HG03103 (cell line): ENCODE results near the gene NEDD4L.
"Not testable (repeated sequence)": the region's sequence is repeated elsewhere in the genome, so short reads cannot be mapped to it uniquely, and the experiment has no call there.

Experiments used
- ATAC-seq: cut with Tn5 transposase; IDR thresholded peaks from one replicate; pipeline ENCODE4 v1.9.1; 2021; ENCODE audit warnings: low read depth; ENCODE audit not compliant: unreplicated experiment

Gene NEDD4L

DNA sequence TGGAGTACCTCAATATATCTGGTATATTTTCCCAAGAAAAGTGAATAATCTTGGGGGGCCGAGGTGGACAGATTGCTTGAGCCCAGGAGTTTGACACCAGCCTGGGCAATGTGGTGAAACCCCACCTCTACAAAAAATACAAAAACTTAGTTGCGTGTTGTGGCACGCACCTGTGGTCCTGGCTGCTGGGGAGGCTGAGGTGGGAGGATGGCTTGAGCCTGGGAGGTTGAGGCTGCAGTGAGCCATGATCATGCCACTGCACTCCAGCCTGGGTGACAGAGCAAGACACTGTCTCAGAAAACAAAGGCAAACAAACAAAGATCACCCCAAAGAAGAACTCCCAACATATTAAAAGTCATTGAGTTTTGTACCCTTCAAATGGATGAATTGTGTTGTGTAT, 6.9 kb downstream of the NEDD4L start:
- not testable (repeated sequence) for ATAC-seq

DNA sequence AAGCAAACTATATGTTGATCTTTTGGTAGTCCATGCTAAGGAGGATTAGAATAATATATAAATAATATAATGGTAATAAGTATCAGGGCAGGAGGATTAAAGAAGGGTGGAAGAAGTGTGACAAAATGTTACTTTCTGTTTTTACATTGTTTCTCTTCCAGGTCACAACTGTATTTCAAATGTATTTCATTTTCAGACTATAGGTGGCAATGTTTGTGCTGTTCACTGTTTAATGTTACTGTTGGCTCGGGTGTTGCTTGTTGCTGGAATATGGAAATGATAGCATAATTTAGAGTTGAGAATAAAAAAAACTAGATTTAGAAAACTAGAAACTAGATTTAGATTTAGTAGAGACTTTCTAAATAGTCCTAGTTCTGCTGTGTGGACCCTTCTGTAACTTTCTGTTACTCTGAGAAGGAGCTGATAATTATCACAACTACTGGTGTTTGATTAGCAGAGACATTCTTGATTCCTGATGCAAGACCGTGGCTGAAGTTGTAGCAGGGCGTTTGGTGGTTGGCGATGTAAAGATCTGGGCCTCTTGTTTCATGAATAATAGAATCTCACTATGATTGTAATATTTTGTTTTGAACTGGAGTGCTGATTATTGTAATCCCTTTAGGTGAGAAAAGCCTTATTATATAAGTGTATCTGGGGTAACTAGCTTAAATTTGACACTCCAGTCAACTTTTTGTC, 7.9 kb downstream of the NEDD4L start:
- ATAC-seq = peak; percentile 58

DNA sequence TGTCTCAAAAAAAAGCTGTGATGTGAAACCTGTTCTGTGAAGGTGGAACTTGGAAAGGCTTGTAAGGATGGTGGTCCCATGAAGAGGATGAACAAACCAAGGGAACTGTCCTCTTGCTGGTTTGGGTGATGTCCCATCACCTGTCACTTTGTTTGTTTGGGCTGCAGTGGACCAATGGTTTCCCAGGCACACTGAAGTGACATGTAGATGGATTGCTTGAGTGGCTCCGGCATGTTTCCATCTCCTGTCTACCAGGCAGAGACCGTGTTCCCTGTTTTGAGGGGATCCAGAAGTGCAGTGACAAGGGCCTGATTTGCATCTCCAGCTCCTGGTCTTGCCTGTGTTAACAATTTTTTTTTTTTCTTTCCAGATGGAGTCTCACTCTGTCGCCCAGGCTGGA, 8.9 kb downstream of the NEDD4L start:
- no peak for ATAC-seq

DNA sequence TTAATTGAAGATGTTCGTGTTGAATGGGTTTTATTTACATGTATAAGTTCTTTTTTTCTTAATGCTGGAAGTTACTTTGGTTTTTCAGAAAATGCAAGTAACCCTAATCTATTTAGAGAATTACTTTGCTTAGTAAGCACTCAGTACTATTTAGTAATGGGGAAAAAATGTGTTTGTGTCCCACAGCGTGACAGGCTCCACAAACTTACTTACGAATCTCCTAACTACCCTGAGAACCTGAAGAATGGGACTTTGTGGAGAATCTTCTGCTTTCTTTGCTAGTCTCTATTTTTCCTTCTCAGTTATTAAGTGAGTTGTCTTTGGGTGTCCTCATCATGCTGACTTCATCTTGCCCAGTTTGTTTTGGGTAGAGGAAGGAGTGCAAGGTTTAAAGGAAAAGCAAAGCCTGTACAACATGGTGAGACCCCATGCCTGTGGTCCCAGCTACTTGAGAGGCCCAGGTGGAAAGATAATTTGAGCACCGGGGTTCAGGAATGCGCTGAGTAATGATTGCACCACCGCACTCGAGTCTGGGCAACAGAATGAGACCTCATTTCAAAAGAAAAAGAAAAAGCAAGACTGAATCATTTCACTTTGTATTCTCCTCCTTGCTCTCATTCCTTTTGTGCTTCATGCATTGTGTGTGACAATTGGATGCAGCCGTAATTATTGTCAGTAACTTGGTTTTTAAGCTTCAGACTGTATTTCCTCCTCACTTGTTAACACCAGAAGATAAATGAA, 10.2 kb downstream of the NEDD4L start:
- no peak for ATAC-seq

DNA sequence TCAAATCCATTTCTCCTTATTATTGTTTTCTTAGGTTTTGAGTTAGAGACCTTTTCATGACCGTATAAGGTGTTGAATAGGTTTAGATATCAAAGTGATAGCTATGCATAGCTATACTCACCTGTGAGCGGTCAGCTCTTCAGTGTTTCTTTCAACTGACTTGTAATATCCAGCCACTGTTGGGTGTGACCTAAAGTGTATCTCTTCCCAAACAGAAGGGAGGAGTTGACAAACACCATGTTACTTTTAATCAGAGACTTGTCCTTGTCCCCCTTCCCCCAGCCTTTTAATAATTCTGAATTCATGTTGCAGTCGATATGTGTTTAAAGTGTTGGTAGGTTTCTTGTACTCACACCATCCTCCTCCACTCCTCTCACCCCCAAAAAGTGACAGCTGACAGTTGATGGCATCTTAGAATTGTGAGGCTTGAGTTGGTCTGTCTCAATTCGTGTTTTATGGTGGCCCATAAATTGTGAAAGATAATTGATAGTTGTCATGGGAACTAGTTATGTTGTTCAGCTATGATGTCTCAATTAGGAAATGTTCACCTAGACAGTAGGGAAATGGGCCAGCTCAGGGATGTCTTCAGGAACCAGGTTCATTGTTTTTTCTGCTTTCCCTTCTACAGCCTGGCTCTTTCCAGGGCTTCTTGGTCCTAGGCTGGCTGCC, 12.0 kb downstream of the NEDD4L start:
- no peak for ATAC-seq

DNA sequence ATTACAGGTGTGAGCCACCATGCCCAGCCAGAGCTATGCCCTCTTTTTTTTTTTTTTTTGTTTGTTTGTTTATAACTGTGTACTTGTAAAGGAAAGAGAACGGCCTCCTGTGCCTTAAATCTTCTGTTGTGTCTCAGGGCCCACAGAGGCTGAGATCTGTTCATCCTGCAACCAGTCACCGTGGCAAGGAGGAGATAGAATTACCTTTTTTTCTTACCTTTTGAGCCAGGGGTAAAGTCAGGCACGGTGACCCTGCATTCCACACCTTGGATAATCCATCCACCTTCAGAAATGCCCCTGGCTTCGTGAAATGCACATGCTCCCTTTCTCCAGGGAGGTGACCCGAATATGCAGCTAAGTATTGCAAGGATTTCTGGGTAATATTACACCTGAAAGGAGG, 12.8 kb downstream of the NEDD4L start:
- ATAC-seq = no peak

DNA sequence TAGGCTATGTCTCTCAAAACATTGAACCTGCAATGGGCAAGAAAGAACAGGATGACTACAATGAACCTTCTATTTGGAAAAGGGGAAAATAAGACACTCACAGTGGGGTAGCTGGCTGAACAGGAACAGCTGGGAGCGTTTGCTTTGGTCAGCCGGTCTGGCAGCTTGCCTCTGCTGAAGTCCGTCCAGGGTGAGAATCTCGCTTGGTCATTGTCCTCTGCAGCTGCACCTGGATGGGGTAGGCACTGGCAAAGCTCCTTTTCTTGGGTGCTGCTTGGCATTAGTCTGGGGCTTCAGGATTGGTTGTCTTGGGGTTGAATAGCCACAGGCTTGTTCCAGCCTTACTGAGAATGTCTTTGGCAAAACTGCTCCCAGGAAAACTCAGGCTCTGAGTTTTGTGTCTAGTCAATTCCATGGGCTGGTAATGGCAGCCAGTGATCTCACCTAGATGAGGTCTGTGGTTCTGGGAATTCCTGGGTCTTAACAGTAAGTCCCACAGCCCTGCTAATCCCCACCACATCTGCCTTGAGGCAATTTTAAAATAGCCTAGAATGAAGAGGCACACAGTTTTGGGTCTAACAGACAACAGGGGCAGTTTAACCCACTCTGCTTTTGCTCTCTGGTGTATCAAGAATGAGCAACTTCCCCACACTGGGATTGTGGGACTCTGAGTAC, 13.4 kb downstream of the NEDD4L start:
- ATAC-seq = no peak

DNA sequence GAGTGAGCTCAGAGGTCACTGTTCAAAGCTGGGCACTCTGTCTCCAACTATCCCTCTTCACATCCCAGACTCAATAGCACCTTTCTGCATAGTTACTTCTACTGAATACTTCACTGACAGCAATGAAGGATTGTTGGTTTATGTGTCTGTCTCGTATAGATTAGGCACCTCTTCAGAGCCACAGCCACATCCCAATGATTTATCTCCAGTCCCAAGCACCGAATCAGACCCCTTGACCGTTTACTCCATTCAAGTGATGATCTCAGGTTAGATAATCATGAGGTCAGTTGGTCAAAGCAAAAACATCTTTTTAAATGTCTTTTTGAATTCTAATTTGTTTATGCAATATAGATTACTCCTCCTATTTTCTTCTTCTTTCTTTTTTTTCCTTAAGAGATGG, 14.7 kb downstream of the NEDD4L start:
- no peak for ATAC-seq

DNA sequence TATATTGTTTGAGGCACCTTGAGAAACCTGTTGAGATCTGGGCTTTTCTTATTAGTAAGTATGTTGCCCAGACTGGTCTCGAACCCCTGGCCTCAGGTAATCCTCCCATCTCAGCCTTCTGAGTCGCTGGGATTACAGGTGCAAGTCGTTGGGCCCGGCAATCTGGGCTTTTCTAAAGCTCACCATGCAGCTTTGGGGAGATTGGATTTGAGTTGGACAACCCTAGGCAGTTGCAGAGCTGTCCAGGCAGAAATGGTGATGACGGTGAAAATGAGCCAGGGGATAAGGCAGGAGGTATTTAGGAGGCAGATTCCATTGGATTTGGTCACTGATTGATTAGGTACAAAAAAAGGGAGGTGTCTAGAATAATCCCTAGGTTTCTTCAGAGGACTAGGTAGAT, 16.2 kb downstream of the NEDD4L start:
- ATAC-seq = no peak

DNA sequence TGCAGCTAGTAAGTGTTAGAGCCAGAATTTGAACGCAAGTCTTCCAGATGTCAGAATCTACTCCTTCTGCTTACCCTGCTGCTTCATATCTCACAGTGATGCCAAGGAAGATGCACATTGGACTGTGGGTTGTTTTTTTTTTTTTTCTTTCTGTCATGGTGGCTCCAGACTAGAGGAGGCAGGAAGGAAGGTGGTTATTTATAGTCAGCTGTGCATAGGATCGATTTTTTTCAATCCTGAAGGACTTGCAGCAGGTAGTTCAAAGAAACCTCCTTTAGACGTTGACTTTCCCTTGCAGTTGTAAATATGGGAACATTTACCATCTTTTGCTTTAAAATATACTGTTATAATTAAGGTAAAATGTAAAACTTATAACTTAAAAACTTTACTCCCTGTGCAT, 17.3 kb downstream of the NEDD4L start:
- no peak for ATAC-seq

DNA sequence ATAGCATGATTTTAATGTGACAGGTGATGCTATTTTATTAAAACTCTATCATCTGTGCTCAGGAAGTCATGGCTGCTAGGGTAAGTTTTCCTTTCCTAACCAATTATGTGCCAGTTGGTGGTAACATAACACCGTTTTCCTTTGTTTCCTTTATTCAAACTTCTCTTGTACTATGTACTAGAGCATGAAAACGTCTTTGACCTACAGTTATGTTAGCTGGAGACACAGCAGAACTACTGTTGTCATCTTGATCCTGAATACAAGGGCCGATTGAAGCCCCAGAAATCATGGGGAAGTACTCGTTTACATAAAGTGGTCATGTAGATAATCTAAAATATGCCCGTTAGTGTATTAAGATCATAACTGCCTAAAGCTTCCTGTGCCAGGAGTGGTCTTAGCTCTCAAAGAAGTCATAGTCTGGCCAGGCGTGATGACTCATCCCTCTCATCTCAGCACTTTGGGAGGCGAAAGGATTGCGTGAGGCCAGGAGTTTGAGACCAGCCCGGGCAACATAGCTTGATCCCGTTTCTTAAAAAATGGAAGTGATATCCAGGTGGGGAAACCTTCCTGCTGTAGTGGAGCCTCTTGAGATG, 20.5 kb downstream of the NEDD4L start:
- ATAC-seq = no peak

DNA sequence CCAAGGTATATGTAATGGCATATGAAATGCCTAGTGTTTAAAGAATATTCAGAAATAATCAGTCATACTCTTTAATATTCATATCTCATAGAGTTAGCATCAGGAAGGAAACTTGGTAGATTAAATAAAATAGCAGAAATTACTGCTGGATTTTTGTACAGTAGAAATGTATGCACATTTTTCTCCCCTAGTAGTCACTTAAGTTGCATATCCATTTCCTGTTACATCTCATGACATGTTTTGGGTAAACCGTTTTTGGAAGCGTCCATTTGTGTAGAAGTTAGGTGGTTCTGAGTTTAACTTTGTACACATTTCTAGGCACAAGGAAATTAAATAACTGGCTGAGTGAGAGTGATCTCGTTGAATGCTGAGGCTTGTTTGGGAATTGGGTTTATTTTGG, 21.9 kb downstream of the NEDD4L start:
- ATAC-seq = no peak

DNA sequence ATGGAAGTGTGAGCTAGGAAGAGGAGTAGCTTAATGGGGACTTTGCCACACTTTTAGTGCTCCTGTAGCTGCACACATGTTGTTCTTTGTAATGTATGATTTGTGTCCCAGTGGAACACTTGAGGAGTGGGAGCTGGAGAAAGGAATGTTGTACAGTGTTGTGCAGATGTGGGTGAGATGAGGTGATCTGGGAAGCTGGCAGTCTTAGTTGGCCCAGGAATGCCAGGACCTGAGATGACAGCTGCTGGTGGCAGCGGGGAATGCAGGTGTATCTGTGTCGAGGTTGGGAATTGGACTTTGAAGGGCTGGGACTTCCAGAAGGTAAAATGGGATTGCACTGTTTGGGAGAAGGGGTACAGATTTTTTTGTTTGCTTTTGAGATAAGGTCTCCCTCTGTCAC, 23.6 kb downstream of the NEDD4L start:
- ATAC-seq = no peak

DNA sequence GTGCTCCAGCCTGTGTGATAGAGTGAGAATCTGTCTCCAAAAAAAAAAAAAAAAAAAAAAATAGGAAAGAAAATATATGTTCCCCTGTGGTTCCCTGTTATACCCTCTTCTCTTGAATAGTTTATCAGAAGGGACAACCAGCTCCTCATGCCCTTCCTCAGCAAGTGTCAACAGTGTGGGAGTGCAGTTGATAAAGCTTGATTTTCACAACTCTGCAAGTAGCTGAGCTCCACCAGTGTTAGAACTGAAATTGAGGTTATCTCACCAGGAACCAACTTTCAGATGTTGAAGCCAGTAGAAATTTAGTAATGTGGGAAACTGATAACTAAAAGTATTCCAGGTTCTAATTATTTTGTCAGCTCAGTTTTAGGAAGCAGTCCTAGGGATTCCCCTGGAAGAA, 25.1 kb downstream of the NEDD4L start:
- ATAC-seq = no peak

DNA sequence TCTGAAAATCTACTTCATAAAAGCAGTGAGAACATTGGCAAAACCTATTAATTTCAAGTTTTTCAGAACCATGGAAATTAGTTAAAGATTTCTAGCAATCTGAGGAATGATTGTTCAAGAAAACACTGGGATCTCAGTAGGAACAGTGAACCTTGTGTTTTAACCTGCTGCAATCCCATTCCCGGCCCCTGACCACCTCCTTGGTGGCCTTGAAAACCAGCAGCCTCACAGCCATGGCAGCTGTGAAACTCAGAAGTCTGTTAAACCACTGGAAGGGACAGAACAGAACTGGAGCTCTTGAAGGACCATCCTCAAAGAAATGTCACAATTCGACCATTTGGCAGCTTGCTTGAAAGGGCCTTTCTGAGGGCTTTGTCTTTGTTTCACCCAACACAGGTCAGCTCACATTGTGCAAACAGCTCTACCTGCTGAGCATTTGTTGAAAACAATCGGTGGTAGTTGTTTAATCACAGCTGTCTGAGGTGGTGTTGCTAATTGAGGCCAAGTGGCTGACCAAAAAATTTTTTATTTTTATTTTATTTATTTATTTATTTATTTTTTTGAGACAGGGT, 25.8 kb downstream of the NEDD4L start:
- no peak for ATAC-seq

DNA sequence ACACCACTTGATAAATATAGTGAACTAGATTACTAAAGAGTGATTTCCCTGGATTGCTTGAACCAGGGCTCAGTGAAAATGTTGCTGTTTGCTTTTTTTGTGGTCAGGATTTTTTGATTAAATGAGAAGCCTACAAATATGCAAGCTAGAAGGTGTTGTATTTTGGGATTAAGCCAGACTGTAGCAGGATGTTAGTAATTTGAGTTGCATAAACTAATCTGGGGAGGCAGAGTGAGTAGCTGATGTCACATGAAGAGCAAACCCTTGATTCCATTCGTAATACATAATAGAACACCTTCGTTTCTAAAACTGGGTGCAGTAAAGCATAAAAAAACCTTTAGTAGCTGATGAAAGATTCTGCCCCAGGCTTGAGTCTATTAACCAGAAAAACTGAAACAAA, 32.0 kb downstream of the NEDD4L start:
- no peak for ATAC-seq

DNA sequence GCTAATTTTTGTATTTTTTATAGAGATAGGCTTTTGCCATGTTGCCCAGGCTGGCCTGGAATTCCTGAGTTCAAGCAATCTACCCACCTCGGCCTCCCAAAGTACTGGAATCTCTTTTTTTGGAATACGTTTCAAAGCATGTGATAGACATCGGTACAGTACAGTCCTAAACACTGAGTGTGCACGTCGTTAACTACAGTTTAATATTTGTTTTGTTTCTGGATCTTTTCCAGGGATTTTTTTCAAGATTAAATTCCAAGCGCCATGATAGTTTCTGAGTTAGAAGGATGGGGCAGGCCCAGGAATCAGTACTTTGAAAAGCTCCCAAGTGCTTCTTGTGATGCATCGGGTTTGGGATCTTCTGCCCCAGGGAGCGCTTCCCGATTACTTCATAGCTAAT, 33.3 kb downstream of the NEDD4L start:
- no peak for ATAC-seq

DNA sequence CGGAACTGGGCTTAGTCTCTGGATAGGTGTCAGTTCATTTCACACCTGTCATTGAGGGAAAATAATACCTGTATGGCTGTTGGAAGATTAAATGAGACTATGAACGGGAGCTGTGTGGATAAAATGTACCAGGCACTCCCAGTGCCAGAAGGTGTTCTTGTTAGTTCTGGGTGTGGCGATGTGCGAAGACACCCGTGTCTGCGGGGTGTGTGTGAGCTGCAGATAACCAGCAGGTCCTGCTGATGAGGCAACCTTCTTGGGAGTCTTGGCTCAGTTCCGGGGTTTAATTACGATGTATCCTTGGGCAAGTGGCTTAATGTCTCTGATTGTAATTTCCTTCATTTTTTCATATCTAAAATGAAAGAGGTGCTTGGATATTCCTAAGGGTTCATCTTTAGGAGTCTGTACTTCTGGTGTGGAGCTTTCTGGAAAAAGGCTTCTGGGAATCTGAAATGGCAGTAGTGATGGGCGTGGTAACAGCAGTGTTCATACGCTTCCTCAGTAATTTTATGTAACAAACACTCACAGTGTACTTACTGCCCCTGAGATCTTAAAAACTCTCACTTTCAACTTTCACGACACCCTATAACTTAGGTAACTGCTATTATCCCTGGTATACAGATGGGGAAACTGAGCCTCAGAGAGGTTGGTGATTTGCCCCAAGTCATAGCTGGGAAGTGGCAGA, 35.0 kb downstream of the NEDD4L start:
- ATAC-seq = no peak

DNA sequence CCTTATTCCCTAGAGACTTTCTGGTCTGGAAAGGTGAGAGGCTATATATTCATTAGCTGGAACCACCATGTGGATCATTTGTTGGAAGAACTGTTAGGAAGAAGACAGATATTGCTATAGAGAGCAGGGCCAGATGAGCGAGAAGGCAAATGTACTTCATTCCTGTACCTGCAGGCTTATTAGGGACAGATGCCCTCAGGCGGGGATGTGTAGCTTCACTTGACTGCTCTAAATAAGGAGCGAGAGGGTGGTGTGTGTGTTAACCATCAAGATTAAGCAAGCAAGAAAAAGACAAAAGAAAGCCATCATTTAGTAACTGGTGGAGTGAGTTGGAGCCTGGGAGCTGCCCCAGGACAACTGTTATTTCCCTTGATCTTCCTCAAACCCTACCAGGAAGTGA, 36.4 kb downstream of the NEDD4L start:
- no peak for ATAC-seq
